ENCODE data around the gene NPHS2.

NPHS2 gene

GRCh38 chr1:179575497-179576314, at the start of gene NPHS2:
Gene NPHS2, minus strand, starts transcription at chr1:179575948. Its CDS starts 84 bp downstream, at chr1:179575864.
- no peak for DNase-seq (ENCODE audit: low read depth)

GRCh38 chr1:179612361-179612760, 36.6 kb upstream of the NPHS2 start:
- DNase-seq (ENCODE audit: low read depth): no peak

GRCh38 chr1:179601093-179601492, 25.3 kb upstream of the NPHS2 start:
- DNase-seq (ENCODE audit: low read depth): no peak

- peak; percentile 26 for DNase-seq (ENCODE audit: low read depth)
These were observed 24.0 kb upstream of the NPHS2 start for GRCh38 chr1:179599623-179600249.

- DNase-seq (ENCODE audit: low read depth): no peak
These were observed 22.9 kb upstream of the NPHS2 start for GRCh38 chr1:179598631-179599030.

- no peak for DNase-seq (ENCODE audit: low read depth)
These were observed 16.1 kb upstream of the NPHS2 start, which contains the start of gene TDRD5 for GRCh38 chr1:179591592-179592580. Gene TDRD5, plus strand, starts transcription at chr1:179591832. Its CDS starts 784 bp downstream, at chr1:179592616.

GRCh38 chr1:179591253-179591591, 15.5 kb upstream of the NPHS2 start:
- no peak for DNase-seq (ENCODE audit: low read depth)

- no peak for DNase-seq (ENCODE audit: low read depth)
These were observed 14.9 kb upstream of the NPHS2 start for GRCh38 chr1:179590671-179591070.

- peak; percentile 6 for DNase-seq (ENCODE audit: low read depth)
These were observed 13.8 kb upstream of the NPHS2 start for GRCh38 chr1:179589509-179589908.

- DNase-seq (ENCODE audit: low read depth): no peak
These were observed 12.8 kb upstream of the NPHS2 start for GRCh38 chr1:179588425-179589024.

GRCh38 chr1:179587336-179587735, 11.6 kb upstream of the NPHS2 start:
- no peak for DNase-seq (ENCODE audit: low read depth)

- DNase-seq (ENCODE audit: low read depth): peak; percentile 23
These were observed 10.5 kb upstream of the NPHS2 start for GRCh38 chr1:179586107-179586823.

GRCh38 chr1:179583771-179584320, 8.1 kb upstream of the NPHS2 start:
- DNase-seq (ENCODE audit: low read depth): no peak

- DNase-seq (ENCODE audit: low read depth): no peak
These were observed 761 bp upstream of the NPHS2 start for GRCh38 chr1:179576509-179576908.

- no peak for DNase-seq (ENCODE audit: low read depth)
These were observed 17.7 kb downstream of the NPHS2 start for GRCh38 chr1:179558078-179558477.

GRCh38 chr1:179554427-179554826, 21.3 kb downstream of the NPHS2 start:
- DNase-seq (ENCODE audit: low read depth): no peak

GRCh38 chr1:179550746-179551682, 24.7 kb downstream of the NPHS2 start:
- DNase-seq (ENCODE audit: low read depth): peak; percentile 68

GRCh38 chr1:179549368-179549700, 26.4 kb downstream of the NPHS2 start:
- no peak for DNase-seq (ENCODE audit: low read depth)

GRCh38 chr1:179548666-179549367, 26.9 kb downstream of the NPHS2 start:
- no peak for DNase-seq (ENCODE audit: low read depth)

Measured in iris pigment epithelial cell (primary cell).